Stomach (tissue), 9 donors: ENCODE measurements around the gene ZNF492. TPM values are rescaled to one million over a fixed set of nuclear protein-coding genes. Genes with fewer than 3 reads are reported as not detected.
A peak's percentile ranks its signal among the peaks of the same experiment; 100 is the strongest.
"Not testable (repeated sequence)": the region's sequence is repeated elsewhere in the genome, so short reads cannot be mapped to it uniquely, and the experiment has no call there.

Experiments used
- DNase-seq, 2 donors: peaks; one replicate each; pipeline versions ENCODE4 v3.0.0 to v3.0.0-alpha.2; 2013 to 2019
- H3K27ac ChIP-seq, 5 donors: fragments of 200-600 bp in 4 of 5; sonication (generic) in 4 of 5; one replicate each; pipeline ENCODE4 v1.5.1; 2013 to 2019; ENCODE audit warnings: mild to moderate bottlenecking in 1 of 5, moderate library complexity in 1 of 5
- H3K27me3 ChIP-seq, 3 donors: fragments of 200-600 bp; sonication (generic); one replicate each; pipeline ENCODE4 v1.5.1; 2017 to 2019; ENCODE audit warnings: mixed run types in 1 of 3
- H3K36me3 ChIP-seq, 4 donors: fragments of 200-600 bp; sonication (generic); 1 replicate in 3 of 4; 2 replicates in 1 of 4; pipeline ENCODE4 v1.5.1; 2016 to 2019
- H3K4me1 ChIP-seq, 4 donors: fragments of 200-600 bp; sonication (generic); one replicate each; pipeline ENCODE4 v1.5.1; 2016 to 2019
- H3K4me3 ChIP-seq, 4 donors: fragments of 200-600 bp; sonication (generic) in 3 of 4; one replicate each; pipeline ENCODE4 v1.5.1; 2016 to 2019; ENCODE audit warnings: mild to moderate bottlenecking in 1 of 4
- H3K9me3 ChIP-seq, 4 donors: fragments of 200-600 bp; sonication (generic); one replicate each; pipeline ENCODE4 v1.5.1; 2016 to 2019
- CTCF ChIP-seq, 7 experiments: fragments of 450-650 bp in 4 of 7; fragments of 200-600 bp in 3 of 7; sonication (generic) in 3 of 7; IDR thresholded peaks; one replicate each; pipeline ENCODE4 v1.5.1; 2016 to 2019; ENCODE audit warnings: antibody characterized with exemption in 7 of 7, control low read depth in 2 of 7, mild to moderate bottlenecking in 1 of 7
- EP300 ChIP-seq: sonication (generic); formaldehyde crosslinking; IDR thresholded peaks from one replicate; pipeline ENCODE4 v1.6.1; 2017; ENCODE audit warnings: antibody characterized with exemption
- POLR2A ChIP-seq, 4 donors: fragments of 450-650 bp; IDR thresholded peaks; one replicate each; pipeline ENCODE4 v1.6.1; 2016; ENCODE audit warnings: antibody characterized with exemption in 4 of 4, control low read depth in 2 of 4, mild to moderate bottlenecking in 1 of 4, moderate library complexity in 1 of 4
- POLR2AphosphoS5 ChIP-seq, 3 donors: sonication (generic); formaldehyde crosslinking; IDR thresholded peaks; one replicate each; pipeline ENCODE4 v1.6.1; 2016; ENCODE audit warnings: antibody characterized with exemption in 3 of 3
- WGBS, 5 donors: extraction: QIAGEN DNeasy Blood & Tissue Kit in 3 of 5; methylation state at CpG; one replicate each; pipeline versions ENCODE4 v1.1.5 to v1.1.7; 2013 to 2018; 5-methylcytosine and 5-hydroxymethylcytosine counted together
- intact Hi-C: fragments of 100-400 bp; cut with DNase I; formaldehyde crosslinking; loops from one replicate; pipeline ENCODE4 v1.15.1; 2023; ENCODE audit warnings: low total_unique reads
- polyA plus RNA-seq, 3 donors: library from polyadenylated mRNA; stranded (reverse); fragments of 200-250 nt; gene quantifications; one replicate each; pipeline ENCODE4 v1.2.3, GENCODE V29; 2013
- total RNA-seq, 5 donors: library from RNA; depleted of rRNA; stranded (reverse); fragments of >200 nt; gene quantifications; one replicate each; pipeline versions ENCODE4 v1.1.0 to v1.2.3, GENCODE V29; 2014 to 2016
- donor health status: healthy with polysubstance abuse.
- donor health status: Bipolar disorder and iron deficiency.
- donor health status: healthy.

Gene ZNF492
- total and polyA plus RNA-seq, 8 donors, result 0.10 to 1.7 (median 1.7) TPM; not detected in 5

- H3K4me3 ChIP-seq, result no peak overlapping the region
- H3K36me3 ChIP-seq, result no peaks in the 10 kb centered on the region
- H3K9me3 ChIP-seq, result peaks cover 0 to 83% (median 10%) of the 10 kb centered on the region in 4 donors
- WGBS, 5 donors, result 49 to 83% (median 71%) methylated on average over 2 of the region's 2 CpGs
- DNase-seq, result no peak
- no peak overlapping the region for H3K27ac ChIP-seq
- TF ChIP-seq CTCF (IDR thresholded peaks at IDR 0.05) (no peak), EP300 (no peak), POLR2A (IDR thresholded peaks at IDR 0.05) (no peak), POLR2AphosphoS5 (IDR thresholded peaks at IDR 0.05) (no peak)
- intact Hi-C loops, result no loop called here
- H3K27me3 ChIP-seq, result no peaks in the 10 kb centered on the region
- H3K4me1 ChIP-seq, result no peaks in the 10 kb centered on the region
Measured at GRCh38 chr19:22610121-22610520, 24.0 kb upstream of the ZNF492 start.

- Histone ChIP-seq H3K4me1 (no peaks in the 10 kb centered on the region), H3K4me3 (no peak overlapping the region), H3K27ac (no peak overlapping the region), H3K9me3 (peaks cover 0 to 82% (median 20%) of the 10 kb centered on the region in 4 donors), H3K36me3 (no peaks in the 10 kb centered on the region), H3K27me3 (peaks cover 0 to 10% (median 0%) of the 10 kb centered on the region in 3 donors)
- intact Hi-C loops, result no loop called here
- TF ChIP-seq POLR2A (IDR thresholded peaks at IDR 0.05) (no peak), CTCF (IDR thresholded peaks at IDR 0.05) (no peak), EP300 (no peak), POLR2AphosphoS5 (IDR thresholded peaks at IDR 0.05) (no peak)
- DNase-seq, result no peak
- WGBS, 5 donors, result 31 to 69% (median 60%) methylated on average over 1 of the region's 1 CpG
Measured at GRCh38 chr19:22612316-22612715, 21.8 kb upstream of the ZNF492 start.

GRCh38 chr19:22616659-22617058 is 17.5 kb upstream of the ZNF492 start:
- no peak for TF ChIP-seq CTCF (IDR thresholded peaks at IDR 0.05)
- H3K9me3 ChIP-seq, result peaks cover 0 to 79% (median 35%) of the 10 kb centered on the region in 4 donors
- DNase-seq, result no peak
- peaks cover 0 to 38% (median 0%) of the 10 kb centered on the region in 3 donors for H3K27me3 ChIP-seq
- no peaks in the 10 kb centered on the region for H3K36me3 ChIP-seq
- intact Hi-C loops, result no loop called here
- no peak overlapping the region for H3K4me3 ChIP-seq
- peaks cover 0 to 6% (median 0%) of the 10 kb centered on the region in 4 donors for H3K4me1 ChIP-seq
- no peak overlapping the region for H3K27ac ChIP-seq
- WGBS, 5 donors, result 91 to 100% (median 94%) methylated on average over 5 to 12 of the region's 12 CpGs

GRCh38 chr19:22617181-22617580 is 16.9 kb upstream of the ZNF492 start:
- H3K27ac ChIP-seq, H3K36me3 ChIP-seq, DNase-seq, H3K4me3 ChIP-seq, intact Hi-C loops, H3K4me1 ChIP-seq: not testable (repeated sequence)
- peaks cover 0 to 42% (median 0%) of the 10 kb centered on the region in 3 donors for H3K27me3 ChIP-seq
- H3K9me3 ChIP-seq, result peaks cover 0 to 74% (median 37%) of the 10 kb centered on the region in 4 donors
- WGBS, 5 donors, result 83 to 90% (median 86%) methylated on average over 7 of the region's 7 CpGs

GRCh38 chr19:22617614-22618320 is 16.4 kb upstream of the ZNF492 start:
- H3K27ac ChIP-seq, result no peak overlapping the region
- TF ChIP-seq POLR2AphosphoS5 (IDR thresholded peaks at IDR 0.05) (no peak), EP300 (no peak), CTCF (IDR thresholded peaks at IDR 0.05) (no peak), POLR2A (IDR thresholded peaks at IDR 0.05) (no peak)
- no peak overlapping the region for H3K4me3 ChIP-seq
- no peaks in the 10 kb centered on the region for H3K36me3 ChIP-seq
- intact Hi-C loops, result no loop called here
- H3K27me3 ChIP-seq, result peaks cover 0 to 46% (median 1%) of the 10 kb centered on the region in 3 donors
- H3K9me3 ChIP-seq, result peaks cover 0 to 72% (median 40%) of the 10 kb centered on the region in 4 donors
- peak in 1 of 2 donors; percentile 68 for DNase-seq
- 24 to 68% (median 28%) methylated on average over 18 to 44 of the region's 44 CpGs for WGBS, 5 donors
- H3K4me1 ChIP-seq, result peaks cover 0 to 7% (median 0%) of the 10 kb centered on the region in 4 donors
